Naive B cell (primary cell): Measurements from ENCODE around the gene ARRB1. TPM values are rescaled to one million over a fixed set of nuclear protein-coding genes. Genes with fewer than 3 reads are reported as not detected.
"Not testable (repeated sequence)": the region's sequence is repeated elsewhere in the genome, so short reads cannot be mapped to it uniquely, and the experiment has no call there.

Experiments
- ATAC-seq, 2 donors: fragments of 150-1000 bp; cut with Tn5 transposase; 2 replicates each; pipeline ENCODE4 v1.10.0; 2021; ENCODE audit warnings: low read depth in 2 of 2, mild to moderate bottlenecking in 2 of 2, moderate library complexity in 2 of 2
- DNase-seq: peaks from one replicate; pipeline ENCODE4 v3.0.0; 2022
- H3K27ac Mint-ChIP-seq, 6 donors: one replicate each; pipeline ENCODE4 v1.8.0; 2020 to 2022; ENCODE audit warnings: mild to moderate bottlenecking in 6 of 6, mixed read lengths in 6 of 6, moderate library complexity in 5 of 6, inconsistent platforms in 2 of 6
- H3K27me3 Mint-ChIP-seq, 3 donors: one replicate each; pipeline ENCODE4 v1.8.0; 2021 to 2022; ENCODE audit warnings: mixed read lengths in 3 of 3, mild to moderate bottlenecking in 1 of 3
- H3K36me3 Mint-ChIP-seq, 2 donors: one replicate each; pipeline ENCODE4 v1.8.0; 2020 to 2022; ENCODE audit warnings: mixed read lengths in 2 of 2, inconsistent platforms in 1 of 2, mild to moderate bottlenecking in 1 of 2
- H3K4me1 Mint-ChIP-seq, 3 donors: one replicate each; pipeline ENCODE4 v1.8.0; 2020 to 2022; ENCODE audit warnings: mixed read lengths in 3 of 3, inconsistent platforms in 1 of 3, mild to moderate bottlenecking in 1 of 3, moderate library complexity in 1 of 3
- H3K4me3 Mint-ChIP-seq, 8 donors: one replicate each; pipeline ENCODE4 v1.8.0; 2020 to 2022; ENCODE audit warnings: mild to moderate bottlenecking in 8 of 8, mixed read lengths in 8 of 8, moderate library complexity in 8 of 8, inconsistent platforms in 2 of 8
- H3K9me3 Mint-ChIP-seq, 7 donors: one replicate each; pipeline ENCODE4 v1.8.0; 2020 to 2022; ENCODE audit warnings: mixed read lengths in 7 of 7, mild to moderate bottlenecking in 5 of 7, inconsistent platforms in 2 of 7, moderate library complexity in 1 of 7
- polyA plus RNA-seq, 6 donors: library from polyadenylated mRNA; unstranded; fragments of 300-500 nt; fragmentation: Illumina TruSeq; gene quantifications; one replicate each; pipeline ENCODE4 v1.2.3, GENCODE V29; 2021; ENCODE audit warnings: low read depth in 6 of 6

The ARRB1 gene
- polyA plus RNA-seq, 6 donors from 2014 or later, result 0.42 to 1.2 (median 0.61) TPM; not detected in 1

DNA sequence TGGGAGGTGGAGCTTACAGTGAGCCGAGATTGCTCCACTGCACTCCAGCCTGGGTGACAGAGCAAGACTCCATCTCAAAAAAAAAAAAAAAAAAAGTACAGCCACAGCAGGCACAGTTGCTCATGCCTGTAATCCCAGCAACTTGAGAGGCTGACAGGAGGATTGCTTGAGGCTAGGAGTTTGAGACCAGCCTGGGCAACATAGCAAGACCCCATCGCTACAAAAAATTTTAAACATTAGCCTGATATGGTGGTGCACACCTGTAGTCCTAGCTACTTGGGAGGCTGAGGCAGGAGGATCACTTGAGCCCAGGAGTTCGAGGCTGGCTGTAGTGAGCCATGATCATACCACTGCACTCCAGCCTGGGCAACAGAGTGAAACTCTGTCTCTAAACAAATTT, 76.7 kb downstream of the ARRB1 start:
- ATAC-seq, H3K27ac Mint-ChIP-seq, H3K36me3 Mint-ChIP-seq, H3K27me3 Mint-ChIP-seq, H3K4me3 Mint-ChIP-seq, H3K9me3 Mint-ChIP-seq, DNase-seq: not testable (repeated sequence)
- H3K4me1 Mint-ChIP-seq, result peaks cover 28 to 30% (median 28%) of the 10 kb centered on the region in 3 donors

DNA sequence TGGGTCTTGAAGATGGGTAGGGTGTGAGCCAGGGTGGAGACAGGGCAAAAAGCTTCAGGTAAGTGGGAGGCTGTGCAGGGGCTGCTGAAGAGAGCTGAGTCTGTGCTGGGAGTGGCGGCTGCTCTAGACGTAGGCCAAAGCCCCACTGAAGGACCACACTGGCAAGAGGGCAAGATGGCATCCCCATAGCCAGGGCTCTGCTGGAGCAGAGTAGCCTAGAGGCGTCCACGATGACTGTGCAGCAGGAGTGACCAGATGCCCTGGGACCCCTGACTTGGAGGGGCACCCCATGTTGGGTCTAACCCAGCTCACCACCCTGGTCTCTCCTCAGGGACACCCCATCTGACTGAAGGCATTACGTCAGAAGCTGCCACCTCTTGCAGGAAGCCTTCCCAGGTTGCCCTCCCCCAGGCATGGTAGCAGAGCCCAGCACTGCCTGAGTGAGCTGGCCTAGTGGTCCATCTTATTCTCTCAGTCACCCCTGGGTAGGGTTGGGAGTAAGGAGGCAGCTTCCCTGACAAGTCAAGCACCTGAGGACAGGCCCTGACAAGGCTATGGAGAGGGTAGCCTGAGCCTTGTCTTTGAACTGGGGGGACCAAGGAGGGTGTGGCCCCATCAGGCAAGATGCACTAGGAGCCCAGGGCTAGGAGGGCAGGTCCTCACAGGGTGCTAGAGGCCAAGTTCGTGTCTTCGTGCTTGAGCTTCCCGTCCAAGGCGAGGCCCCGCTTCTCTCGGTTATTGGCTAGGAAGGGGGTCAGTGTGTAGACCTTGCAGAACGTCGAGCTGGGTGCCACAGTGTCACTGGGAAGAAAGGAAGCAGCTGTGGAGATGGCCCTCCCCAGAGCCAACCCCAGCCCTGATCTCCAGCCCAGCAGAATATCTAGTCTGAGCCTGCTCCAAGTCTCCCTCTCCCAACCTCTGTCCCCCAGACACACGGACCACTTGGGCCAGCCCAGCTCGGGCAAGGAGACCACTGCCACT, 77.8 kb downstream of the ARRB1 start:
- Mint-ChIP-seq H3K4me3 (no peak overlapping the region), H3K4me1 (peaks cover 25 to 30% (median 28%) of the 10 kb centered on the region in 3 donors), H3K27ac (peak overlapping the region in 4 of 6 donors; percentile 28 to 81 (median 47)), H3K9me3 (no peaks in the 10 kb centered on the region), H3K36me3 (no peaks in the 10 kb centered on the region), H3K27me3 (no peaks in the 10 kb centered on the region)
- DNase-seq (no peak), ATAC-seq (no peak)

- Mint-ChIP-seq H3K4me3 (peak overlapping the region in 3 of 8 donors; percentile 3 to 53 (median 15)), H3K27ac (peak overlapping the region in 3 of 6 donors; percentile 8 to 93 (median 65)), H3K9me3 (no peaks in the 10 kb centered on the region), H3K4me1 (peaks cover 25 to 30% (median 28%) of the 10 kb centered on the region in 3 donors), H3K27me3 (no peaks in the 10 kb centered on the region), H3K36me3 (no peaks in the 10 kb centered on the region)
- DNase-seq (no peak), ATAC-seq (no peak)
Measured at GRCh38 chr11:75272821-75273301, 78.6 kb downstream of the ARRB1 start.

DNA sequence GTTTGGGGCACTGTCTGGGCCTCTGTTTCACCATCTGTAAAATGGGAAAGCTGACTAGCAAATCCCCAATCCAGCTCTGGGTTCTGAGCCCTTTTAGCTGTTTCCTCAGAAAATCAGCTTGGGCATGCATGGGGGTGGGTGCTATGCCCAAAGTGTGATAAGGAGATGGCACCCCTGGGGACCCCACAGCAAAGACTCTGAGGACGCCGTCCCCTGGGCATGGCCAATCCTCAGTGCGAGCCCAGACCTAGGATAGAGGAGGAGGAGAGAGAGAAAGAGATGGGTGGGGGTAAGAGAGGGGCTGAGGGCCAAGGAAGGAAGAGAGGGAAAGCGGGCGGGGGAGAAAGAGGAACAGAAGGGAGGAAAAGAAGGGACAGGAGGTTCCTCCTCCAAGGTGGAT, 79.1 kb downstream of the ARRB1 start:
- Mint-ChIP-seq H3K9me3 (no peaks in the 10 kb centered on the region), H3K4me1 (peaks cover 25 to 30% (median 28%) of the 10 kb centered on the region in 3 donors), H3K4me3 (peak overlapping the region in 3 of 8 donors; percentile 3 to 21 (median 15)), H3K36me3 (no peaks in the 10 kb centered on the region), H3K27me3 (no peaks in the 10 kb centered on the region), H3K27ac (peak overlapping the region in 2 of 6 donors; percentile 8 to 93)
- ATAC-seq (no peak), DNase-seq (no peak)

DNA sequence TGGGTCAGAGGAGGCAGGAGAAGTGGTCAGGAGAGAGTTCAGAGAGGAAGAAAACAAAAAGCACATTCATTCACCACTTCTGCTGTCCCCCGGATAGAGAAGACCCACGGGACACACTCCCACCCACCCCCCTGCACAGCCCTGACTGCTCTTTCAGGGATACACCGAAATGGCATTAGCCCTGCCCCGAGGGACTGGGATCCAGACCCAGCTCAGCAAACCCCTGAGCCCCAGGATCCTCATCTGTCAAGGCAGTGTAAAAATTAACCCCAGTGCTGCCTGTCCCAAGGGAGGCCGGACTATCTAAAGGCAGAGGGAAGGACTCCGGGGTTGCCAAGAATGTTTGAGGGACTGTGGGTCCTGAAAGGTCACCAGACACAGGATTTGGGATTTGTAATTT, 79.7 kb downstream of the ARRB1 start:
- DNase-seq, result no peak
- H3K9me3 Mint-ChIP-seq, result peaks cover 0 to 2% (median 0%) of the 10 kb centered on the region in 7 donors
- no peaks in the 10 kb centered on the region for H3K36me3 Mint-ChIP-seq
- H3K27ac Mint-ChIP-seq, result peak overlapping the region in 1 of 6 donors; percentile 74
- no peaks in the 10 kb centered on the region for H3K27me3 Mint-ChIP-seq
- ATAC-seq, result no peak
- H3K4me3 Mint-ChIP-seq, result no peak overlapping the region
- H3K4me1 Mint-ChIP-seq, result peaks cover 25 to 30% (median 26%) of the 10 kb centered on the region in 3 donors

- Mint-ChIP-seq H3K27me3 (no peaks in the 10 kb centered on the region), H3K4me1 (peaks cover 20 to 22% (median 22%) of the 10 kb centered on the region in 3 donors), H3K9me3 (peaks cover 0 to 2% (median 0%) of the 10 kb centered on the region in 7 donors), H3K36me3 (no peaks in the 10 kb centered on the region), H3K27ac (peak overlapping the region in 2 of 6 donors; percentile 22 to 74), H3K4me3 (no peak overlapping the region)
- ATAC-seq (no peak), DNase-seq (no peak)
Measured at GRCh38 chr11:75270896-75271418, 80.5 kb downstream of the ARRB1 start.

GRCh38 chr11:75269896-75270295, 81.6 kb downstream of the ARRB1 start:
- no peaks in the 10 kb centered on the region for H3K27me3 Mint-ChIP-seq
- peaks cover 15 to 17% (median 16%) of the 10 kb centered on the region in 3 donors for H3K4me1 Mint-ChIP-seq

DNA sequence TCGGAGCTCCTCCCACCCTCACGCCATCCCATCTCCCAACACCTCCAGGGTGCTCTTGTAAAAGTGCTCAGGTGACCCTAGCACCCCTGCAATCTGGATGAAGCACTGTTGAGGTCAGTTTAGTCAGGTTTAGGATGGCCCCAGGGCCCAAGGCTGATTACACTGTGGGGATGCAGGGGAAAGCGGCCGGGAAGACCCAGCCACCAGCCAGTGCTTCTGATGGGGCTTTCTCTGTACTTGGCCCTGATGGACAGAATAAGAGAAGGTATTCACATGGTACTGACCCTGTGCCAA, 82.1 kb downstream of the ARRB1 start:
- H3K4me1 Mint-ChIP-seq, result peaks cover 20 to 22% (median 21%) of the 10 kb centered on the region in 3 donors
- DNase-seq, result no peak

More at GRCh38 chr11:75269896-75270295, 81.6 kb downstream of the ARRB1 start:
- Mint-ChIP-seq H3K36me3 (no peaks in the 10 kb centered on the region), H3K4me3 (no peak overlapping the region), H3K9me3 (peaks cover 0 to 2% (median 0%) of the 10 kb centered on the region in 7 donors), H3K27ac (no peak overlapping the region)
- no peak for DNase-seq
- ATAC-seq, result no peak

GRCh38 chr11:75268626-75269366, 82.7 kb downstream of the ARRB1 start:
- Mint-ChIP-seq H3K27ac (no peak overlapping the region), H3K27me3 (no peaks in the 10 kb centered on the region), H3K4me3 (no peak overlapping the region), H3K9me3 (peaks cover 0 to 2% (median 0%) of the 10 kb centered on the region in 7 donors), H3K4me1 (peaks cover 22 to 27% (median 24%) of the 10 kb centered on the region in 3 donors), H3K36me3 (no peaks in the 10 kb centered on the region)
- no peak for ATAC-seq
- DNase-seq, result no peak

More for the DNA sequence above, 82.1 kb downstream of the ARRB1 start:
- Mint-ChIP-seq H3K9me3 (peaks cover 0 to 2% (median 0%) of the 10 kb centered on the region in 7 donors), H3K27ac (peak overlapping the region in 1 of 6 donors; percentile 66), H3K27me3 (no peaks in the 10 kb centered on the region), H3K4me3 (no peak overlapping the region), H3K36me3 (no peaks in the 10 kb centered on the region)
- no peak for ATAC-seq

GRCh38 chr11:75267171-75267970, 84.1 kb downstream of the ARRB1 start:
- no peaks in the 10 kb centered on the region for H3K27me3 Mint-ChIP-seq
- no peak for DNase-seq
- no peak for ATAC-seq
- H3K4me1 Mint-ChIP-seq, result peaks cover 27 to 29% (median 27%) of the 10 kb centered on the region in 3 donors
- peak overlapping the region in 2 of 6 donors; percentile 37 to 53 for H3K27ac Mint-ChIP-seq
- H3K4me3 Mint-ChIP-seq, result no peak overlapping the region
- no peaks in the 10 kb centered on the region for H3K36me3 Mint-ChIP-seq
- peaks cover 0 to 2% (median 0%) of the 10 kb centered on the region in 7 donors for H3K9me3 Mint-ChIP-seq

DNA sequence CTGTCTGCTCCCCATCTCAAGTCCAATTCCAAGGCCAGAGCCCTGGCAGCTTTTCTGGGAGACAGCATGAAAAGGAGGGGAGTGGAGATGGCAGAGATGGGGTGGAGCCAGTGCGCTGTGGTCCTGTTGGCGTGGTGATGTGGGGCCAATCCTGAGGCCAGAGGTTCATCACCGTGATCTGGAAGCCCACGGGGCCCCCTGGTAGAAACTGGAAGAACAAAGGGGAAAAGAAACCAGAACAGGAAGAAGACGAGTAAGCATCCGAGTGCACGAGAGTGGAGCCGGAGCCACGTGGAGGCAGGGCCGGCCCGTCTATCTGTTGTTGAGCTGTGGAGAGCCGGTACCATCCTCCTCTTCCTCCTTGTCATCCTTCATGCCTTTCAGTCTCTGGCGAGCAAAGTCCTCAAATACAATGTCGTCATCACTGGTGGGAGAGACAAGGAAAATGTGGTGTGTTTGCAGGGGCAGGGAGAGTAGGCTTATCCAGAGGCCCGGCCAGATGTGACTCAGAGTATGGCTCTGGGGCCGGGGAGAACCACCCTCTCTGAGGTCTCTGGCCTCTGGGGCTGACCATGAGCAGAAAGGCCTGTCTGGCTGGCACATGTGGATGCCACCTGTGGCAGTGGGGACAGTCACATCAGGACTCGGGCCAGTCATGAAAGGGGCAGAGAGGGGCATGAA, 85.5 kb downstream of the ARRB1 start:
- H3K9me3 Mint-ChIP-seq, result peaks cover 0 to 2% (median 0%) of the 10 kb centered on the region in 7 donors
- DNase-seq (no peak), ATAC-seq (peak in 1 of 2 donors; percentile 12)
- peak overlapping the region in 3 of 6 donors; percentile 9 to 92 (median 44) for H3K27ac Mint-ChIP-seq
- no peaks in the 10 kb centered on the region for H3K36me3 Mint-ChIP-seq
- peaks cover 26 to 38% (median 27%) of the 10 kb centered on the region in 3 donors for H3K4me1 Mint-ChIP-seq
- H3K27me3 Mint-ChIP-seq, result no peaks in the 10 kb centered on the region
- H3K4me3 Mint-ChIP-seq, result peak overlapping the region in 1 of 8 donors; percentile 84

DNA sequence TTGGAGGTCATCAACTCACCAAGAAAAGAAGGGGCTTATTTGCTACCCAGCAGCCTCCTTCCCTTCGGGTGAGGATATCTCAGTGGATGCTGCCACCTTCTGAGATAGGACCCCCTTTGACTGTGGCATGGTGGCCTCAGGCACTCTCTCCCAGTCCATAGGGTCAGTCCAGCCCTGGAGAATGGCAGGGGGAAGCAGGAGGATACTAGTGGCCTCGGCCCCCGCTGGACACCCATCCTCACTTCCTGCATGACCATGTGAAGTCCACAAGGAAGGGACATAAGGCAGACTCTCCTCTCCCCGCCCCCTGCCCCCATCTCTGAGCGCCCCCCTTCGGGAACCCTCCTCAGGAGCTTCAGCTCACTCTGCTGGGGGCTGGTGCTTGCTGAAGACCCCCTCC, 86.5 kb downstream of the ARRB1 start:
- Mint-ChIP-seq H3K27ac (peak overlapping the region in 3 of 6 donors; percentile 52 to 70 (median 59)), H3K4me1 (peaks cover 25 to 47% (median 30%) of the 10 kb centered on the region in 3 donors), H3K36me3 (no peaks in the 10 kb centered on the region)

More for the DNA sequence above, 86.5 kb downstream of the ARRB1 start:
- Mint-ChIP-seq H3K4me3 (peak overlapping the region in 1 of 8 donors; percentile 6), H3K9me3 (peaks cover 0 to 2% (median 0%) of the 10 kb centered on the region in 7 donors), H3K27me3 (no peaks in the 10 kb centered on the region)
- DNase-seq (no peak), ATAC-seq (no peak)
